ENCODE results near the gene PTCSC3. TPM values are rescaled to one million over a fixed set of nuclear protein-coding genes. Genes with fewer than 3 reads are reported as not detected.

Gene PTCSC3
- total and polyA plus RNA-seq, 9 donors = not detected

DNA sequence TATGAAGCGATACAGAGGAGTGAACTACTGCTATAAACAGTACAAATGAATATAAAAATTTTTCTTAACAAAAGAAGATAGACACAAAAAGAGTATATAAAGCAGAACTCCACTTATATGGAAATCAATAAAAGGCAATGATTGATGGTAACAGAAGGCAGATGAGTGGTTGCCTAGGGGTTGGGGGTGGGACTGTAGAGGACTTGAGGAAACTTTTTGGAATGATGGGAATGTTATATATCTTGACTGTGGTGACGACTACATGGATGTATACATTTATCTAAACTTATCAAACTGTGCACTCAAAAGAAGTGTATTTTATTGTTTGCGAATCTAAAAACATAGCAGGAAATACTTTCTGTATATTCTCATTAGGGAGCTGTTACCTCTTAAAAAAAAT lies 89.1 kb downstream of the PTCSC3 start:
- no peaks in the 10 kb centered on the region for H3K4me1 ChIP-seq (ENCODE audit: insufficient read depth)
- TF ChIP-seq CTCF (IDR thresholded peaks at IDR 0.05) (no peak), POLR2A (IDR thresholded peaks at IDR 0.05) (no peak), EP300 (IDR thresholded peaks at IDR 0.05) (no peak)
- no peak for DNase-seq
- intact Hi-C loops (cut with DNase I) = no loop called here
- WGBS, 3 donors = 70 to 76% (median 72%) methylated on average over 3 of the region's 3 CpGs
- no peak overlapping the region for H3K4me3 ChIP-seq
- H3K36me3 ChIP-seq = no peaks in the 10 kb centered on the region
- no peaks in the 10 kb centered on the region for H3K9me3 ChIP-seq
- H3K27me3 ChIP-seq = no peaks in the 10 kb centered on the region
- H3K27ac ChIP-seq = no peak overlapping the region

DNA sequence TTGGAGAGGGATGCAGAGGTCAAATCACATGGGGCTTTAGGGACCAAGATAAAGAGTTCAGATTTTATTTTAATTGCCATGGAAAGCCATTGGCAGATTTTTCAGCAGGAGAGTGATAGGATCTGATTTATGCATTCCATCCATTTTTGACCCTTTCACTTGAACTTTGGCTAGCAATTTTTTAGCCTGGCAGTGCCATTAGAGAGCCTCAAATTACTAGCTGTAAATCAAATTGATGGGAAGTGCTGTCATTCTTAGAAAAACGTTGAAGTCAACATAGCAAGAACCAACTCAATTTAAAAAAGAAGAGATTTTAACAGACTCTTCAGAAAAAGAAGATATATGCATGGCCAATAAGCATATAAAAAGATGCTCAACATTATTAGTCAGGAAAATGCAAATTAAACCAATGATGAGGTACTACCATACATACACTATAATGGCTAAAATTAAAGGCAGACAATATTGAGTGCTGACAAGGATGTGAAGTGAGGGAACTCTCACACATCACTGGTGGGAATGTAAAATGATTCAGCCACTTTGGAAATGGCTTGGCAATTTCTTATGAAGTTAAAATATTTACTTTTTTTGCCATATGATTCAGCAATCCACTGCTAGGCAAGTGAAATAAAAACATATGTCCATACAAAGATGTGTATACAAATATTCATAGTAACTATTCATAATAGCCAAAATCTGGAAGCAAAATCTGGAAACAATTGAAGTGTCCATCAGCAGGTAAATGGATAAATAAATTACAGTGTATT lies 89.7 kb downstream of the PTCSC3 start:
- no peak overlapping the region for H3K27ac ChIP-seq
- TF ChIP-seq POLR2A (IDR thresholded peaks at IDR 0.05) = no peak
- TF ChIP-seq EP300 (IDR thresholded peaks at IDR 0.05) = no peak
- no peak for TF ChIP-seq CTCF (IDR thresholded peaks at IDR 0.05)
- WGBS, 3 donors = 0 to 6% (median 0%) methylated on average over 1 of the region's 1 CpG
- H3K27me3 ChIP-seq = no peaks in the 10 kb centered on the region
- no peak overlapping the region for H3K4me3 ChIP-seq
- no peak for DNase-seq
- intact Hi-C loops (cut with DNase I) = no loop called here
- no peaks in the 10 kb centered on the region for H3K4me1 ChIP-seq (ENCODE audit: insufficient read depth)
- no peaks in the 10 kb centered on the region for H3K36me3 ChIP-seq
- H3K9me3 ChIP-seq = no peaks in the 10 kb centered on the region

- H3K27ac ChIP-seq = no peak overlapping the region
These were observed 90.7 kb downstream of the PTCSC3 start for GRCh38 chr14:36085861-36086260.

More at GRCh38 chr14:36085861-36086260, 90.7 kb downstream of the PTCSC3 start:
- intact Hi-C loops (cut with DNase I) = no loop called here
- H3K27me3 ChIP-seq = no peaks in the 10 kb centered on the region
- H3K4me1 ChIP-seq (ENCODE audit: insufficient read depth) = no peaks in the 10 kb centered on the region
- H3K9me3 ChIP-seq = no peaks in the 10 kb centered on the region
- no peak for DNase-seq
- H3K4me3 ChIP-seq = no peak overlapping the region
- no peaks in the 10 kb centered on the region for H3K36me3 ChIP-seq
- TF ChIP-seq POLR2A (IDR thresholded peaks at IDR 0.05) = no peak
- TF ChIP-seq CTCF (IDR thresholded peaks at IDR 0.05) = no peak
- no peak for TF ChIP-seq EP300 (IDR thresholded peaks at IDR 0.05)
- 50 to 55% (median 52%) methylated on average over 6 of the region's 6 CpGs for WGBS, 3 donors

Other genes with a start within 250 kb of the PTCSC3 start
- gene MBIP, start 143.9 kb upstream of the PTCSC3 start, total RNA-seq = 10 to 100 TPM; 18.4 to 35.2 (median 25.3) TPM
- gene MBIP, start 143.9 kb upstream of the PTCSC3 start, polyA plus RNA-seq = 10 to 100 TPM; 24.4 to 35.1 TPM